ENCODE results near the gene CBR3.
A peak's percentile ranks its signal among the peaks of the same experiment; 100 is the strongest.

CBR3 gene

GRCh38 chr21:36156815-36157670 lies 22.2 kb downstream of the CBR3 start, which contains the start of gene DOP1B:
Gene DOP1B, plus strand, starts transcription at chr21:36156824. Its CDS starts 7,910 bp downstream, at chr21:36164734.
- peak; percentile 22 for DNase-seq

GRCh38 chr21:36159356-36159921 lies 24.6 kb downstream of the CBR3 start:
- DNase-seq: no peak

- DNase-seq: no peak
Measured at GRCh38 chr21:36160850-36161178, 25.9 kb downstream of the CBR3 start.

GRCh38 chr21:36162631-36163030 lies 27.8 kb downstream of the CBR3 start:
- no peak for DNase-seq

GRCh38 chr21:36163750-36164741 lies 29.2 kb downstream of the CBR3 start:
- no peak for DNase-seq

GRCh38 chr21:36165356-36165755 lies 30.5 kb downstream of the CBR3 start:
- DNase-seq: no peak

- DNase-seq: no peak
Measured at GRCh38 chr21:36166705-36167104, 31.8 kb downstream of the CBR3 start.

- no peak for DNase-seq
Measured at GRCh38 chr21:36167541-36167940, 32.7 kb downstream of the CBR3 start.

GRCh38 chr21:36169470-36170128 lies 34.7 kb downstream of the CBR3 start:
- no peak for DNase-seq

- no peak for DNase-seq
Measured at GRCh38 chr21:36170823-36171222, 35.9 kb downstream of the CBR3 start.

- no peak for DNase-seq
Measured at GRCh38 chr21:36171336-36171735, 36.5 kb downstream of the CBR3 start.

GRCh38 chr21:36171741-36172331 lies 37.0 kb downstream of the CBR3 start:
- no peak for DNase-seq

GRCh38 chr21:36174780-36175179 lies 39.9 kb downstream of the CBR3 start:
- no peak for DNase-seq

- no peak for DNase-seq
Measured at GRCh38 chr21:36175771-36176565, 41.1 kb downstream of the CBR3 start.

GRCh38 chr21:36178349-36178748 lies 43.5 kb downstream of the CBR3 start:
- DNase-seq: no peak

- DNase-seq: no peak
Measured at GRCh38 chr21:36179145-36179544, 44.3 kb downstream of the CBR3 start.

- no peak for DNase-seq
Measured at GRCh38 chr21:36180963-36181362, 46.1 kb downstream of the CBR3 start.

- no peak for DNase-seq
Measured at GRCh38 chr21:36183144-36183795, 48.4 kb downstream of the CBR3 start.

GRCh38 chr21:36184545-36184944 lies 49.7 kb downstream of the CBR3 start:
- DNase-seq: no peak

GRCh38 chr21:36185523-36185922 lies 50.6 kb downstream of the CBR3 start:
- DNase-seq: no peak

GRCh38 chr21:36186081-36186480 lies 51.2 kb downstream of the CBR3 start:
- DNase-seq: no peak
